SK-N-MC (cell line): ENCODE results near the gene PELI2.

Experiments used
- EZH2 ChIP-seq: fragments of 200-600 bp; sonication (generic); IDR thresholded peaks from one replicate; pipeline ENCODE4 v1.6.1; 2017; ENCODE audit warnings: antibody characterized with exemption
- POLR2AphosphoS5 ChIP-seq: IDR thresholded peaks from 2 replicates; pipeline ENCODE4 v1.6.1; 2012; ENCODE audit warnings: mild to moderate bottlenecking, low read depth, low read length, borderline replicate concordance

DNA sequence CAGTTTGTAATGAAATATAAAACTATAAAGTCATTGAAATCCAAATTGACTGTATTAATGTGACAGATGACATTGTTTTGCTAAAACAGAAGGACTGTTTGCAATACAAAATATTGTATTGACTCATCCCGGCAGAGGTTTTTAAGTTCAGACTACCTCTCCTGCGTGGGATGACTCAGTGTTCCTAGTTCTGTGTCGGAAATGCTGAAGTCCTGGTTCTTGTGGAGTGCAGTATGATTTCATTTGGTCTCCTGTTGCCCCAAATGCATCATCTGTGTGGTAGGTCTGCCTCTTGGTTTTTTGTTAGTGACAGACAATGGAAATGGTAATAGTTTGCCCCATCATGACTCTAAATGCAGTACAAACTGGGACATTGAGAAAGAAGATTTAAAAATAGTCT lies 27.8 kb downstream of the PELI2 start:
- no peak for TF ChIP-seq EZH2
- no peak for TF ChIP-seq POLR2AphosphoS5
